Measurements from ENCODE around the gene ARHGAP12.

DNA sequence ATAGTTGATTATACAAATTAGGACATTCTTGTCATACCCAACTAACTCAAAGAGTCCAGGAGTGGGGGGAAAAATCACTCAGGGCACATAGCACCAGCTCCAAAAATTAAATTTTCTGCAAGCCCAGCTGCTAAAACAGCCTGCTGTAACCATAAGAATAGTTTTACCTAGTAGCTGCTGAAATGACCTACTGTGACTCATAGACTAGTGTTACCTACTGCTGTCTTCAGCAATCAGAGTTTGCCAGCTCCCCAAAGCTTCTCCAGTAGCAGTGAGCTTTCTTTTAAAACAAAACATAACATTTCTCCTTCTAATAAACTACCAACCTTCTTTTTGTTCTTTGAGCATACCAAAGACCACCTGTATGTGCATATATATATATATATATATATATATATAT is 4.2 kb upstream of the ARHGAP12 start:
- no peak for TF ChIP-seq POLR2AphosphoS5 (IDR thresholded peaks at IDR 0.05; ENCODE audit: borderline replicate concordance, low read depth, low read length)
- no peak for TF ChIP-seq EZH2 (IDR thresholded peaks at IDR 0.05)
